ENCODE data around the gene ATP11C. TPM values are rescaled to one million over a fixed set of nuclear protein-coding genes. Genes with fewer than 3 reads are reported as not detected.
"Not testable (repeated sequence)": the region's sequence is repeated elsewhere in the genome, so short reads cannot be mapped to it uniquely, and the experiment has no call there.

Gene ATP11C
- polyA plus RNA-seq, 1 donor: 44.2 TPM

DNA sequence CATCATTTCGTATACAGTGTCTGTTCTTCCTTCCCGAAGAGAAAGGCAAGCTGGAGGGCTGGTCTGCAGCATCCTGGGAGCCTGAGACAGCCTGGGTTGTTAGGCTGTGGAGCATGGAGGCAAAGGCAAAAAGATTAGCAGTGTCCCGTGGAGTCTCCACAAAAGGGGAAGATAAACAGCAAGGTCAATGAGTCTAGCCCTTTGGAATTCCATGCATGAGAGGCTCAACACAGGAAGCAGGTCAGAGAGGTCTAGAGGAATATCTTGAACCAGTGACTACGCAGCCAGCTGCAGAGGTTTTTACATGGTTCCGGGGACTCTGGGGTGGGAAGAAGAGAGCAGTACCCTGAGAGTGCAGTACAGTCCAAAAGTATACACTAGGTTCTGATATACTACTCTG, 212.7 kb downstream of the ATP11C start:
- DNase-seq: no peak

DNA sequence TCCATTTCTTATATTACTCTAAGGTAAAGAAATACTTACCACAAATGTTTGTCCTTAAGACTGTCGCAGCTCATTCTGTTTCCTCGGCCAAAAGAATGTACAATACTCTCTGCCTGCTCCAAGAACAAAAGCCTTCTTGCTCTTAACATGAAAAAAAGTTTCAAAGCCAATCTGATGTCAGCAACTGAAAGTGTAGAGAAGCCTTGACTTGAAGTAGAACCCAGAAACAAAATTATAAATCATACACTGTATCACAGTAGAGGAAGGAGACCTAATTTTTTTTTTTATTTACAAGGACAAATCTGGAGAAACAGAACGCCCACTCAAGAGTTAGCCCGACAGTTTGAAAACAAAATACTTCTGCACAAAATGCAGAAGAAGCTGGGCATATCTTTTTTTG, 224.8 kb downstream of the ATP11C start, which contains the start of gene MCF2:
TSS of gene MCF2 (minus strand) at position 101 of the 400 bp plus-strand sequence. CDS start 56,423 bp downstream, outside the sequence.
- no peak for DNase-seq

DNA sequence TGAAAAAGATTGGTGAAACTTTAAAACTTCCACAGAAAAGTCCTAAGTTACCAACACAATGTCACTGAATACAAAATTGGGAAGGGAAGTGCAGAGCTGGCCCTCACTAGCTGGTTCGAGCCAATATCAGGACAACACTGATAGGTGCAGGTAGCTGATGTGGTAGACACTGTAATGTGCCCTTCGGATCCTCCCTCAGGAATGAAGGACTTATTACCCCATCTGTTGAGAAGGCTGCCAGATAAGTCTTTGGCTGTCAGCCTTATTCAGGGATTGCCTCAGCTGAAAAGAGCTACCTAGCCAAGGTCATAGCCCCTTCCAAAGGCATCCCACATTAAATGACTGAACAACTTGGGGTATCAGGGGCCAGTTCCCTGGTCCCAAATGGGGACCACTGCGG, 230.2 kb downstream of the ATP11C start:
- DNase-seq: no peak

- DNase-seq: no peak
Measured at GRCh38 chrX:139692908-139693307, 239.9 kb downstream of the ATP11C start.

DNA sequence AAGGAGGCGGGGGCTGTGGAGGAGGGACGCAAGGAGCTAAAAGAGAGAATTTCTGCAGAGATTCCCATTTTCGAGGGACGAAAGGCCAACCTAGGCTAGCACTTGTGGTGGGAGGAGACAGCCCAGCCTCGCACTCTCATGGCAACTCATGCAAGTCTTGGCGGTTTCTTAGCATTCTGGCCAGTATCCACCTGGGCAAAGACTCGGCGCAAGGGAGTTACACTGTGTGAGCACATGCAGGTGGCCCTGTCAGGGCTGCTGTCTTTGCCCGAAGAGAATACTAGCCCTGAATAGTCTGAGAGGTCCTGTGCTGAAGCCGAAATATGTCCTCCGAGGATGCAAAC, 240.4 kb downstream of the ATP11C start:
- no peak for DNase-seq

GRCh38 chrX:139691843-139692505, 240.9 kb downstream of the ATP11C start:
- DNase-seq: no peak

GRCh38 chrX:139691493-139691842, 241.4 kb downstream of the ATP11C start:
- DNase-seq: no peak

GRCh38 chrX:139685175-139685574, 247.7 kb downstream of the ATP11C start:
- not testable (repeated sequence) for DNase-seq

DNA sequence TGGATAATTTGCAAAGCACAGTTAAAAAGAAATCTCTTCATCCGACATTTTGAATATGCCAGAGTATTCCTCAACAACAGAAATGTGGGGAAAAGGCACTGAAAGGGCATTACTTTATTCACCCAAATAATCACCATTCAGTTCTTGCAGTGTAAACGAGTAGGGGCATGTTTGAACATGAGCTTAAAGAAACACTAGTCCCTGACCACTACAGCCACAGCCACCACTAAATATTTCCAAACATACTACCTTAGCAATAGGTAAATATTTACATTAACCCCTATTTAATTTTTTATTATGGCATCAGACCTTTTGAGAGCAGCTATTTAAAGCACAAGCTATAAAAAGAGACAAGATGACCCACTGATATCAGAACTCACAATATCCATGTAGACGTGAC, 252.5 kb downstream of the ATP11C start:
- no peak for DNase-seq

Other genes starting within 250 kb of the ATP11C start
- gene MCF2, start 224.9 kb downstream of the ATP11C start, polyA plus RNA-seq (ENCODE audit: insufficient read length): 1.3 TPM
- gene CXorf66, start 32.5 kb upstream of the ATP11C start, polyA plus RNA-seq (ENCODE audit: insufficient read length): not detected